ENCODE results near the gene MYOG. TPM values are rescaled to one million over a fixed set of nuclear protein-coding genes. Genes with fewer than 3 reads are reported as not detected.

MYOG gene
- total RNA-seq, 4 donors from 2014 or later, result not detected

DNA sequence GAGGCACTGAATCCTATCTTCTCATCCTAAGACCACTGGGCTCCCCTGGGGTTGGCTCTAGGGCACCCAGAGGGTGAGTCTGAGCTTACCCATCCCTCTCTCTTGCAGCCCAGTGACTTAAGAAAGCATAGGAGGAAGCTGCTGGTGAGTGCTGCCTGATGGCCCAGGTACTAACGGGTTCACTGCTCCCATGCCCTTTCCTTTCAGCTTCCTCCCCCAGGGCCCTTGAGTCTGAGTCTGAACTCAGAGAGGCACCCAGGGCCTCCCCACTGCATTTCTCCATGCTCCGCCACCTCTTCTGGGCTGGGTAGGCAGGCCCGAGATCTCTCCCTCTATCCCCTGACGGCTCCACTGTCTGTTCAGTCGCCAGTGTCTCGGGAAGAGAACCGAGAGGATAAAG, 29.8 kb downstream of the MYOG start:
- no peaks in the 10 kb centered on the region for H3K4me1 ChIP-seq
- H3K27ac ChIP-seq, result no peak overlapping the region
- H3K4me3 ChIP-seq, result no peak overlapping the region
- TF ChIP-seq POLR2A (IDR thresholded peaks at IDR 0.05), result no peak
- TF ChIP-seq, protein P1, sequence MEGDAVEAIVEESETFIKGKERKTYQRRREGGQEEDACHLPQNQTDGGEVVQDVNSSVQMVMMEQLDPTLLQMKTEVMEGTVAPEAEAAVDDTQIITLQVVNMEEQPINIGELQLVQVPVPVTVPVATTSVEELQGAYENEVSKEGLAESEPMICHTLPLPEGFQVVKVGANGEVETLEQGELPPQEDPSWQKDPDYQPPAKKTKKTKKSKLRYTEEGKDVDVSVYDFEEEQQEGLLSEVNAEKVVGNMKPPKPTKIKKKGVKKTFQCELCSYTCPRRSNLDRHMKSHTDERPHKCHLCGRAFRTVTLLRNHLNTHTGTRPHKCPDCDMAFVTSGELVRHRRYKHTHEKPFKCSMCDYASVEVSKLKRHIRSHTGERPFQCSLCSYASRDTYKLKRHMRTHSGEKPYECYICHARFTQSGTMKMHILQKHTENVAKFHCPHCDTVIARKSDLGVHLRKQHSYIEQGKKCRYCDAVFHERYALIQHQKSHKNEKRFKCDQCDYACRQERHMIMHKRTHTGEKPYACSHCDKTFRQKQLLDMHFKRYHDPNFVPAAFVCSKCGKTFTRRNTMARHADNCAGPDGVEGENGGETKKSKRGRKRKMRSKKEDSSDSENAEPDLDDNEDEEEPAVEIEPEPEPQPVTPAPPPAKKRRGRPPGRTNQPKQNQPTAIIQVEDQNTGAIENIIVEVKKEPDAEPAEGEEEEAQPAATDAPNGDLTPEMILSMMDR (IDR thresholded peaks at IDR 0.05), result no peak
- no peaks in the 10 kb centered on the region for H3K27me3 ChIP-seq
- no peaks in the 10 kb centered on the region for H3K9me3 ChIP-seq
- H3K36me3 ChIP-seq, result no peaks in the 10 kb centered on the region
- no peak for DNase-seq

GRCh38 chr1:203055161-203055799, 30.5 kb downstream of the MYOG start:
- Histone ChIP-seq H3K27me3 (no peaks in the 10 kb centered on the region), H3K4me3 (no peak overlapping the region), H3K36me3 (no peaks in the 10 kb centered on the region), H3K27ac (no peak overlapping the region), H3K4me1 (no peaks in the 10 kb centered on the region), H3K9me3 (no peaks in the 10 kb centered on the region)
- no peak for DNase-seq
- no peak for TF ChIP-seq POLR2A (IDR thresholded peaks at IDR 0.05)
- TF ChIP-seq, protein P1 (IDR thresholded peaks at IDR 0.05), result no peak

DNA sequence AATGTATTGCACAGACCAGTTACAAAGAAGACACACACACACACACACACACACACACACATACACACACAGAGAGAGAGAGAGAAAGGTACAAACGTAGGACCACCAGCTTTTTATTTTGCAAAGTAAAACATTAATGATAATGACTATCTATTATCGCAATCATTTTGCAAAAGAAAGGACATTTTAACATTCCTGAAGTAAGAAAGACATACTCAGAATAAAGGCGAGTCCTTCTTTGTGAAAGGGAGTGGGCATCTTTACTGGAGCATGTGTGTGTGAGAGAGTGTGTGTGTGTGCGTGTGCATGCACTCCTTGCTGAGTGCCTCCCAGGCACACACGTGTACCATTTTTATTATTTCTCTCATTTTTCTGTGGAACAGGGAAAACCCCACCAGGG, 31.2 kb downstream of the MYOG start:
- Histone ChIP-seq H3K9me3 (no peaks in the 10 kb centered on the region), H3K36me3 (no peaks in the 10 kb centered on the region), H3K4me3 (no peak overlapping the region), H3K27me3 (no peaks in the 10 kb centered on the region), H3K27ac (no peak overlapping the region), H3K4me1 (no peaks in the 10 kb centered on the region)
- no peak for DNase-seq
- TF ChIP-seq, protein P1 (IDR thresholded peaks at IDR 0.05), result no peak
- TF ChIP-seq POLR2A (IDR thresholded peaks at IDR 0.05), result no peak

DNA sequence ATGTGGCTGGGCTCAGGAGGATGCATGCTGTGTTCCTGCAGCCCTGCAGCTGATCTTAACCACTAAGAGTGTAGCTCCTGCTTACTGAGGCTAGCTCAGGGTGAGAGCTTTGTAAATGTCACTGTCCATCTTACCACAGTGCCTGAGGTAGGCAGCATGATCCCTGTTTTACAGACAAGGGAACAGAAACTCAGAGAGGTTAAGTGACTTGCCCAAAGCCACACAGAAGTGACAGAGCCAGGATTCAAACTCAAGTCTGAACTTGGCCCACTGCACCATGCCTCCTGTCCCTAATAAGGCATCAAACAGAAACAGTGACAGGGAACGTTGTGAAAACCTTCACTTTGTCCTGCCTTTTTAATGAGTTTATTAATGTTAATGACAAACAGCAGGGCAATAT, 31.6 kb downstream of the MYOG start:
- TF ChIP-seq, protein P1 (IDR thresholded peaks at IDR 0.05), result no peak
- no peak for TF ChIP-seq POLR2A (IDR thresholded peaks at IDR 0.05)
- no peaks in the 10 kb centered on the region for H3K36me3 ChIP-seq
- no peaks in the 10 kb centered on the region for H3K27me3 ChIP-seq
- H3K27ac ChIP-seq, result no peak overlapping the region
- H3K4me1 ChIP-seq, result no peaks in the 10 kb centered on the region
- H3K4me3 ChIP-seq, result no peak overlapping the region
- H3K9me3 ChIP-seq, result no peaks in the 10 kb centered on the region
- DNase-seq, result no peak

DNA sequence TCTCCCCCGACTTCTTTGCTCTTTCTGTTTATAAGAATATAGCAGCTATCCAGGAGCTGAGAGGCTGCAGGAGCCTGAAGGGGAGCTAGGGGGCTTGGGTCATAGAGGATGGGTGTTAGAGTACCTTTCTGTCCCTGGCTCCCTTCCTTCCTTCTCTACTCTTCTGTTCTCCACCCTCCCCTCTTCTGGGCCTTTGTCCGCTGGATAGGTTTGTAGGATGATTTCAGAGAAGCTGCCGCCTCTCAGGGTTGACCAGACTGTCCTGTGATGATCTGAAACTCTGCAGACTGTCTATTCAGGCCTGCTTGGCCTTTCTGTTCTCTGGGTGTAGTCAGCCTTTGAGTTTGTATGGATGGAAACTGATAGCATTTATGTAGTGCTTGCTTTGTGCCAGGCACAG, 33.2 kb downstream of the MYOG start:
- Histone ChIP-seq H3K4me1 (no peaks in the 10 kb centered on the region), H3K36me3 (no peaks in the 10 kb centered on the region), H3K27ac (no peak overlapping the region), H3K27me3 (no peaks in the 10 kb centered on the region), H3K9me3 (no peaks in the 10 kb centered on the region), H3K4me3 (no peak overlapping the region)
- TF ChIP-seq, protein P1 (IDR thresholded peaks at IDR 0.05), result no peak
- TF ChIP-seq POLR2A (IDR thresholded peaks at IDR 0.05), result no peak
- no peak for DNase-seq
